GM23338 (cell line): ENCODE data around the gene RCCD1. TPM values are rescaled to one million over a fixed set of nuclear protein-coding genes. Genes with fewer than 3 reads are reported as not detected.

ENCODE experiments used
- ATAC-seq: fragments of 200-7000 bp; cut with Tn5 transposase; 3 replicates; pipeline ENCODE4 v1.9.1; 2020
- DNase-seq: peaks from one replicate; pipeline ENCODE4 v3.0.0-alpha.2; 2015; ENCODE audit warnings: low spot score
- H2AFZ ChIP-seq: fragments of 200-600 bp; sonication (generic); 2 replicates; pipeline ENCODE4 v1.8.0; 2016; ENCODE audit warnings: antibody characterized with exemption, mild to moderate bottlenecking, moderate library complexity
- H3F3A ChIP-seq: fragments of 200-600 bp; sonication (generic); replicated peaks from 2 replicates; pipeline ENCODE4 v1.8.0; 2017; ENCODE audit warnings: antibody characterized with exemption, mixed run types, low read depth
- H3K27ac ChIP-seq: fragments of 200-600 bp; sonication (generic); 2 replicates; pipeline ENCODE4 v1.6.1; 2016; ENCODE audit warnings: low read depth
- H3K27me3 ChIP-seq: fragments of 200-600 bp; sonication (generic); 2 replicates; pipeline ENCODE4 v1.8.0; 2016; ENCODE audit warnings: mild to moderate bottlenecking, mixed run types, moderate library complexity; ENCODE audit not compliant: insufficient read depth
- H3K36me3 ChIP-seq: fragments of 200-600 bp; sonication (generic); 2 replicates; pipeline ENCODE4 v1.8.0; 2016; ENCODE audit warnings: mild to moderate bottlenecking; ENCODE audit not compliant: insufficient read depth
- H3K4me1 ChIP-seq: fragments of 200-600 bp; sonication (generic); 2 replicates; pipeline ENCODE4 v1.8.0; 2016; ENCODE audit warnings: mild to moderate bottlenecking, moderate library complexity; ENCODE audit not compliant: insufficient read depth
- H3K4me2 ChIP-seq: fragments of 200-600 bp; sonication (generic); 2 replicates; pipeline ENCODE4 v1.7.1; 2017; ENCODE audit warnings: mixed run types
- H3K4me3 ChIP-seq: fragments of 200-600 bp; sonication (generic); 2 replicates; pipeline ENCODE4 v1.6.1; 2016; ENCODE audit warnings: mixed run types
- H3K79me2 ChIP-seq: fragments of 200-600 bp; sonication (generic); replicated peaks from 2 replicates; pipeline ENCODE4 v1.8.0; 2017; ENCODE audit warnings: mild to moderate bottlenecking; ENCODE audit not compliant: insufficient read depth
- H3K9me2 ChIP-seq: fragments of 200-600 bp; sonication (generic); 2 replicates; pipeline ENCODE4 v1.8.0; 2017; ENCODE audit not compliant: insufficient read depth
- H4K20me1 ChIP-seq: fragments of 200-600 bp; sonication (generic); replicated peaks from 2 replicates; pipeline ENCODE4 v1.8.0; 2017; ENCODE audit warnings: mild to moderate bottlenecking; ENCODE audit not compliant: insufficient read depth
- H3K27ac Mint-ChIP-seq: 2 replicates; pipeline ENCODE4 v1.8.0; 2020; ENCODE audit warnings: inconsistent platforms, mild to moderate bottlenecking, moderate library complexity, mixed read lengths
- H3K27me3 Mint-ChIP-seq: 3 replicates; pipeline ENCODE4 v1.8.0; 2022; ENCODE audit warnings: low read depth, mild to moderate bottlenecking, moderate library complexity, mixed read lengths, inconsistent platforms; ENCODE audit not compliant: insufficient read depth, poor library complexity
- H3K36me3 Mint-ChIP-seq: 3 replicates; pipeline ENCODE4 v1.8.0; 2021; ENCODE audit warnings: low read depth, mild to moderate bottlenecking, inconsistent platforms, moderate library complexity, mixed read lengths
- H3K4me1 Mint-ChIP-seq: 3 replicates; pipeline ENCODE4 v1.8.0; 2020; ENCODE audit warnings: mild to moderate bottlenecking, inconsistent platforms, mixed read lengths
- H3K4me3 Mint-ChIP-seq: 3 replicates; pipeline ENCODE4 v1.8.0; 2021; ENCODE audit warnings: moderate library complexity, mild to moderate bottlenecking, inconsistent platforms, mixed read lengths
- H3K9me3 Mint-ChIP-seq: 3 replicates; pipeline ENCODE4 v1.8.0; 2020; ENCODE audit warnings: moderate library complexity, mild to moderate bottlenecking, inconsistent platforms, mixed read lengths
- CTCF ChIP-seq, 2 experiments: fragments of 200-600 bp in 1 of 2; sonication (generic) in 1 of 2; conservative IDR thresholded peaks; 2 replicates each; pipeline versions ENCODE4 v1.5.1 to v1.6.1; 2016 to 2017; ENCODE audit warnings: antibody characterized with exemption in 2 of 2, low read depth in 2 of 2, mild to moderate bottlenecking in 2 of 2, moderate library complexity in 1 of 2
- EZH2 ChIP-seq: fragments of 200-600 bp; sonication (generic); IDR thresholded peaks from one replicate; pipeline ENCODE4 v1.8.0; 2017; ENCODE audit warnings: antibody characterized with exemption, mild to moderate bottlenecking, low read depth; ENCODE audit not compliant: unreplicated experiment
- JUNB ChIP-seq: IDR thresholded peaks from one replicate; pipeline ENCODE4 v1.6.1; 2016; ENCODE audit warnings: antibody characterized with exemption; ENCODE audit not compliant: unreplicated experiment
- NANOG ChIP-seq: IDR thresholded peaks from 2 replicates; pipeline ENCODE4 v1.6.1; 2016; ENCODE audit warnings: antibody characterized with exemption, borderline replicate concordance
- POLR2AphosphoS5 ChIP-seq: IDR thresholded peaks from 2 replicates; pipeline ENCODE4 v1.6.1; 2016; ENCODE audit warnings: antibody characterized with exemption, low read depth
- STAT1 ChIP-seq: IDR thresholded peaks from one replicate; pipeline ENCODE4 v1.6.1; 2016; ENCODE audit warnings: antibody characterized with exemption; ENCODE audit not compliant: unreplicated experiment
- ZNF114 ChIP-seq: fragments of 250-450 bp; sonication (Bioruptor Pico); IDR thresholded peaks from 2 replicates; pipeline ENCODE4 v1.5.0; 2020; ENCODE audit warnings: mild to moderate bottlenecking, moderate library complexity
- ZNF331 ChIP-seq: fragments of 250-450 bp; sonication (Bioruptor Pico); IDR thresholded peaks from 2 replicates; pipeline ENCODE4 v1.5.0; 2020; ENCODE audit warnings: low read depth, mild to moderate bottlenecking, moderate library complexity
- polyA plus RNA-seq: library from polyadenylated mRNA; unstranded; fragments of >200 nt; fragmentation: Nextera tagmentation; extraction: Ambion mirVana; gene quantifications from 2 replicates; pipeline ENCODE4 v1.2.1, GENCODE V29; 2016
- total RNA-seq: library from RNA; depleted of rRNA; stranded (reverse); fragments of >200 nt; shearing (Covaris generic); gene quantifications from 2 replicates; pipeline ENCODE4 v1.2.3, GENCODE V29; 2014
- TF ChIP-seq, protein P1 (sequence below): fragments of 250-450 bp; sonication (Bioruptor Pico); IDR thresholded peaks from 2 replicates; pipeline ENCODE4 v1.5.0; 2020; ENCODE audit warnings: mild to moderate bottlenecking, moderate library complexity

Gene RCCD1
- total and polyA plus RNA-seq, 2 experiments from 2014 or later, result 10.8 to 17.1 TPM

DNA sequence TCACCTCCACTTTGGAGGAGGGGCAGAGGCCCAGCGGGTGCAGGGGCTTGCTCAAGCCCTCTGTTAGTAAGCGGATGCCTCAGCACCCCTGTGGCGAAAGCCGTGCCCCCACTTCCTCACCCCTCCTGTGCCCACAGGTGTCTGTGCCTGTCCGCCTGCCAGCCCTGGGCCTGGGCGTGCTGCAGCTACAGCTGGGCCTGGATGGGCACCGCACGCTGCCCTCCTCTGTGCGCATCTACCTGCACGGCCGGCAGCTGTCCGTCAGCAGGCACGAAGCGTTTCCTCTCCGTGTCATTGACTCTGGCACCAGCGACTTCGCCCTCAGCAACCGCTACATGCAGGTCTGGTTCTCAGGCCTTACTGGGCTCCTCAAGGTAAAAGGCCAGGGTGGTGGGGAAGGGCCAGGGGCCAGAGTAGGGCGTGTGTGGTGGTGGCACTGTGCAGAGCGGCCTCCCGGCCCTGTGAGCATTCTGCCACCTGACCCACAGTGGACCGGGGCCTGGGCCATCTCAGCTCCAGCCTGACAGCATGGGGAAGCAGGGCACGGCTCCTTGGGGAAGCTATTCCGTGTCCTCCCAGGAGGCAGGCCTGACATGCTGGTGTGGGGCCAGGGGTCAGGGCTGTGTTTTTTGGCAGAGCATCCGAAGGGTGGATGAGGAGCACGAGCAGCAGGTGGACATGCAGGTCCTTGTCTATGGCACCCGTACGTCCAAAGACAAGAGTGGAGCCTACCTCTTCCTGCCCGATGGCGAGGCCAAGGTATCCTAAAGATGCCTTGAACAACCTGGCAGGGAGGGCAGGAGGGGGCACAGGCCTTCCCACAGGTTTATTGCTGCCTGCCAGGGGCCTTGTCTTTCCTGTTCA lies 42.5 kb upstream of the RCCD1 start:
- H3F3A ChIP-seq, result no peaks in the 10 kb centered on the region
- no peaks in the 10 kb centered on the region for H3K9me2 ChIP-seq
- H3K27ac ChIP-seq, result no peak overlapping the region
- no peak overlapping the region for H3K4me3 ChIP-seq
- no peak overlapping the region for H3K27ac Mint-ChIP-seq
- no peaks in the 10 kb centered on the region for H3K36me3 ChIP-seq
- peaks cover 3% of the 10 kb centered on the region for H3K27me3 Mint-ChIP-seq
- ATAC-seq (no peak), DNase-seq (no peak)
- H3K9me3 Mint-ChIP-seq, result no peaks in the 10 kb centered on the region
- no peak overlapping the region for H2AFZ ChIP-seq
- peaks cover 6% of the 10 kb centered on the region for H3K4me1 Mint-ChIP-seq
- H3K79me2 ChIP-seq, result no peaks in the 10 kb centered on the region
- no peak overlapping the region for H3K4me2 ChIP-seq
- H3K27me3 ChIP-seq, result no peaks in the 10 kb centered on the region
- H3K4me3 Mint-ChIP-seq, result no peak overlapping the region; the same call in 2 of the 3 replicates
- no peak for TF ChIP-seq ZNF114
- TF ChIP-seq NANOG, result no peak
- peaks cover 5% of the 10 kb centered on the region; the same call in 2 of the 3 replicates for H3K36me3 Mint-ChIP-seq
- no peaks in the 10 kb centered on the region for H4K20me1 ChIP-seq
- no peaks in the 10 kb centered on the region for H3K4me1 ChIP-seq

GRCh38 chr15:90912770-90913075 lies 42.0 kb upstream of the RCCD1 start:
- Histone ChIP-seq H4K20me1 (no peaks in the 10 kb centered on the region), H3K4me2 (no peak overlapping the region), H3K27ac (no peak overlapping the region), H3K79me2 (no peaks in the 10 kb centered on the region), H2AFZ (no peak overlapping the region), H3K4me3 (no peak overlapping the region), H3K9me2 (no peaks in the 10 kb centered on the region), H3K27me3 (no peaks in the 10 kb centered on the region), H3K4me1 (no peaks in the 10 kb centered on the region), H3F3A (no peaks in the 10 kb centered on the region), H3K36me3 (no peaks in the 10 kb centered on the region)
- peaks cover 6% of the 10 kb centered on the region for H3K4me1 Mint-ChIP-seq
- peaks cover 3% of the 10 kb centered on the region for H3K27me3 Mint-ChIP-seq
- H3K4me3 Mint-ChIP-seq, result no peak overlapping the region
- DNase-seq (no peak), ATAC-seq (no peak)
- no peaks in the 10 kb centered on the region for H3K9me3 Mint-ChIP-seq
- H3K36me3 Mint-ChIP-seq, result peaks cover 3% of the 10 kb centered on the region; the same call in 2 of the 3 replicates
- no peak overlapping the region for H3K27ac Mint-ChIP-seq
- TF ChIP-seq NANOG (no peak), CTCF (conservative IDR thresholded peaks at IDR 0.05; ENCODE audit: low read depth in 2 of 2) (no peak), EZH2 (no peak), ZNF331 (CRISPR knock-in tag) (no peak), ZNF114 (no peak), POLR2AphosphoS5 (no peak), STAT1 (no peak), JUNB (no peak)
- TF ChIP-seq, protein P1, sequence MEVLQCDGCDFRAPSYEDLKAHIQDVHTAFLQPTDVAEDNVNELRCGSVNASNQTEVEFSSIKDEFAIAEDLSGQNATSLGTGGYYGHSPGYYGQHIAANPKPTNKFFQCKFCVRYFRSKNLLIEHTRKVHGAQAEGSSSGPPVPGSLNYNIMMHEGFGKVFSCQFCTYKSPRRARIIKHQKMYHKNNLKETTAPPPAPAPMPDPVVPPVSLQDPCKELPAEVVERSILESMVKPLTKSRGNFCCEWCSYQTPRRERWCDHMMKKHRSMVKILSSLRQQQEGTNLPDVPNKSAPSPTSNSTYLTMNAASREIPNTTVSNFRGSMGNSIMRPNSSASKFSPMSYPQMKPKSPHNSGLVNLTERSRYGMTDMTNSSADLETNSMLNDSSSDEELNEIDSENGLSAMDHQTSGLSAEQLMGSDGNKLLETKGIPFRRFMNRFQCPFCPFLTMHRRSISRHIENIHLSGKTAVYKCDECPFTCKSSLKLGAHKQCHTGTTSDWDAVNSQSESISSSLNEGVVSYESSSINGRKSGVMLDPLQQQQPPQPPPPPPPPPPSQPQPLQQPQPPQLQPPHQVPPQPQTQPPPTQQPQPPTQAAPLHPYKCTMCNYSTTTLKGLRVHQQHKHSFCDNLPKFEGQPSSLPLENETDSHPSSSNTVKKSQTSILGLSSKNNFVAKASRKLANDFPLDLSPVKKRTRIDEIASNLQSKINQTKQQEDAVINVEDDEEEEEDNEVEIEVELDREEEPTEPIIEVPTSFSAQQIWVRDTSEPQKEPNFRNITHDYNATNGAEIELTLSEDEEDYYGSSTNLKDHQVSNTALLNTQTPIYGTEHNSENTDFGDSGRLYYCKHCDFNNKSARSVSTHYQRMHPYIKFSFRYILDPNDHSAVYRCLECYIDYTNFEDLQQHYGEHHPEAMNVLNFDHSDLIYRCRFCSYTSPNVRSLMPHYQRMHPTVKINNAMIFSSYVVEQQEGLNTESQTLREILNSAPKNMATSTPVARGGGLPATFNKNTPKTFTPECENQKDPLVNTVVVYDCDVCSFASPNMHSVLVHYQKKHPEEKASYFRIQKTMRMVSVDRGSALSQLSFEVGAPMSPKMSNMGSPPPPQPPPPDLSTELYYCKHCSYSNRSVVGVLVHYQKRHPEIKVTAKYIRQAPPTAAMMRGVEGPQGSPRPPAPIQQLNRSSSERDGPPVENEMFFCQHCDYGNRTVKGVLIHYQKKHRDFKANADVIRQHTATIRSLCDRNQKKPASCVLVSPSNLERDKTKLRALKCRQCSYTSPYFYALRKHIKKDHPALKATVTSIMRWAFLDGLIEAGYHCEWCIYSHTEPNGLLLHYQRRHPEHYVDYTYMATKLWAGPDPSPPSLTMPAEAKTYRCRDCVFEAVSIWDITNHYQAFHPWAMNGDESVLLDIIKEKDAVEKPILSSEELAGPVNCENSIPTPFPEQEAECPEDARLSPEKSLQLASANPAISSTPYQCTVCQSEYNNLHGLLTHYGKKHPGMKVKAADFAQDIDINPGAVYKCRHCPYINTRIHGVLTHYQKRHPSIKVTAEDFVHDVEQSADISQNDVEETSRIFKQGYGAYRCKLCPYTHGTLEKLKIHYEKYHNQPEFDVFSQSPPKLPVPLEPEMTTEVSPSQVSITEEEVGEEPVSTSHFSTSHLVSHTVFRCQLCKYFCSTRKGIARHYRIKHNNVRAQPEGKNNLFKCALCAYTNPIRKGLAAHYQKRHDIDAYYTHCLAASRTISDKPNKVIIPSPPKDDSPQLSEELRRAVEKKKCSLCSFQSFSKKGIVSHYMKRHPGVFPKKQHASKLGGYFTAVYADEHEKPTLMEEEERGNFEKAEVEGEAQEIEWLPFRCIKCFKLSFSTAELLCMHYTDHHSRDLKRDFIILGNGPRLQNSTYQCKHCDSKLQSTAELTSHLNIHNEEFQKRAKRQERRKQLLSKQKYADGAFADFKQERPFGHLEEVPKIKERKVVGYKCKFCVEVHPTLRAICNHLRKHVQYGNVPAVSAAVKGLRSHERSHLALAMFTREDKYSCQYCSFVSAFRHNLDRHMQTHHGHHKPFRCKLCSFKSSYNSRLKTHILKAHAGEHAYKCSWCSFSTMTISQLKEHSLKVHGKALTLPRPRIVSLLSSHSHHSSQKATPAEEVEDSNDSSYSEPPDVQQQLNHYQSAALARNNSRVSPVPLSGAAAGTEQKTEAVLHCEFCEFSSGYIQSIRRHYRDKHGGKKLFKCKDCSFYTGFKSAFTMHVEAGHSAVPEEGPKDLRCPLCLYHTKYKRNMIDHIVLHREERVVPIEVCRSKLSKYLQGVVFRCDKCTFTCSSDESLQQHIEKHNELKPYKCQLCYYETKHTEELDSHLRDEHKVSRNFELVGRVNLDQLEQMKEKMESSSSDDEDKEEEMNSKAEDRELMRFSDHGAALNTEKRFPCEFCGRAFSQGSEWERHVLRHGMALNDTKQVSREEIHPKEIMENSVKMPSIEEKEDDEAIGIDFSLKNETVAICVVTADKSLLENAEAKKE (CRISPR knock-in tag), result no peak
